NCI-H2196 treated with DMSO at 0.1 percent for 48 hours (cell line): ENCODE data around the gene C7orf25.

ENCODE experiments used
- DNase-seq: peaks from one replicate; lab custom pipeline; 2025; ENCODE audit not compliant: unreplicated experiment; lab: John Stamatoyannopoulos, UW

C7orf25 gene

DNA sequence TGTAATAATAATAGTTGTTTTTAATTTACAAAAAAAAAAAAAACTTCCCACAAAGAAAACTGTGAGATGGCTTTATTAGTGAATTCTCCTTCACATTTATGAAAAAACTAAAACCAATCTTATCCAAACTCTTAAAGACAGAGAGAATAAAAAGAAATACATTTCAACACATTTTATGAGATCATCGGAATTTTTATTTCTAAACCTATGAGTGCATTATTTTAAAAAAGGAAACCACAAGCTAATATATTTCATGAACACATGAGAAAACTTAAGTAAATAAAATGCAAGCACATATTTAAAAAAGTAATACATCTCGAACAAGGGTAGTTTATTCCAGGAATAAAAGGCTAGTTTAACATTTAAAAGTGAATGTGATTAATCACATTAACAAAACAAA lies 31.5 kb downstream of the C7orf25 start:
- no peak for DNase-seq

DNA sequence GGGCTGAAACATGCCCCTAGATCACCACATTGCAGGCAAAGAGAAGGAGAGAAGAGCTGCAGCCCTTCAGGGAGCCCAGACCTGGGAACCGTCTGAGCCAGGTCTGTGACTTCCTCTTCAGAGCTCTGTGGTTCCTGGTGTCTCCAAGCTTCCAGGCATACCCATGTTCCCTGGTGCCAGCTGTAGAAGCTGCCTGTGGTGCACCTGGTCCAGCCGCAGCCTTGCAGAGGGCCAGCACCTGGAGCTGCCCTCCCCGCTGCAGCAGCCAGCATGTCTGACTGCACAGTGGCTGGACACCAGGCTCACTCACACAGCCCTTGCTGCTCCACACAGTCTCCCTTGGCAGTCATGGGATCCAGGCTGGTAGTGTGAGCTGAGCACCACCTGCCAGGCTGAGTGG lies 33.6 kb downstream of the C7orf25 start:
- DNase-seq: no peak

DNA sequence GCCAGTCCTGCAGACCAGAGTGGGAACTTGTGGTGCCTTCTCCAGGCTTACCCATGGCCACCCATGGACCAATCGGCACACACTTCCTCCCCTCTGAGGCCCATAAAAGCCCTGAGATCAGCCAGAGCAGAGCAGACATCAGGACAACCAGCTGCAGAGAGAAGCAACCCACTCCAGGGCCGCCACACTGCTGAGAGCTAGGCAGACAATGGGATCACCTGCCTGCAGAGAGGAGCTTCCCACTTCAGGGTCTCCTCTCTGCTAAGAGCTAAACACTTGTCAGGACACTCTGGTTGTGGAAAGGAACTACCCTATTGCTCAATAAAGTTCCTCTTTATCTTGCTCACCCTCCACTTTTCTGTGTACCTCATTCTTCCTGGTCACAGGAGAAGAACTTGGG lies 34.0 kb downstream of the C7orf25 start:
- no peak for DNase-seq

DNA sequence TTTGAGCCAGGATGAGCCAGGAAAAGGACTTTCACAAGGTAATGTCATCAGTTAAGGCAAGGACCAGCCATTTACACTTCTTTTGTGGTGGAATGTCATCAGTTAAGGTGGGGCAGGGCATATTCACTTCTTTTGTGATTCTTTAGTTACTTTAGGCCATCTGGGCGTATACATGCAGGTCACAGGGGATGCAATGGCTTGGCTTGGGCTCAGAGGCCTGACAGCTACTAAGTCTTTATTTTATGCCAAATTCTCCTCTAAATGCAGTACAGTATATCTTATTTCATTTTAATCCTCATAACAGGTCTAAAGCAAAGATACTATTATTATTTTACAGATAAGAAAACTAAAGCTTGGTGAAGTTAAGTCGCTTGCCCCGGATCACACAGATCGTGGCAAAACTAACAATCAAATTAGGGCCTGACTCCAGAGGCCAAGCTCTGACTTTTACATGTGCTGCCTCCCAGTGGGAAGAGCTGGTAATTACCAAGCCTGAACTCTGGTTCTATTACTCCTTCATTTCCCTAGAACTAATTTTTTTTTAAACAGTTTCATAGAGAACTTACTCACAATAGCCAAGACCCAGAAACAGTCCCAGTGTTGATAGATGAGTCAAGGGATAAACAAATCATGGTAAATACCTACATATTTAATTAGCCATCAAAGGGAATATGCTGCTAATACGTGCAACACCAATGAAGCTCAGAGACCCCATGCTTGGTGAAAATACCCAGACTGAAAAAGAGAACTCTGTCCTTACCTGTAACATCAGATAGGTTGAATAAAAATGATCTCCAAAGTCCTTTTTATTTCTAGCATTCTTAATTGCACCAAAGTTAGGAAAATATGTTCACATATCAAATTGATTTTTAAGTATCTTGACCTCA lies 35.4 kb downstream of the C7orf25 start:
- DNase-seq: no peak

DNA sequence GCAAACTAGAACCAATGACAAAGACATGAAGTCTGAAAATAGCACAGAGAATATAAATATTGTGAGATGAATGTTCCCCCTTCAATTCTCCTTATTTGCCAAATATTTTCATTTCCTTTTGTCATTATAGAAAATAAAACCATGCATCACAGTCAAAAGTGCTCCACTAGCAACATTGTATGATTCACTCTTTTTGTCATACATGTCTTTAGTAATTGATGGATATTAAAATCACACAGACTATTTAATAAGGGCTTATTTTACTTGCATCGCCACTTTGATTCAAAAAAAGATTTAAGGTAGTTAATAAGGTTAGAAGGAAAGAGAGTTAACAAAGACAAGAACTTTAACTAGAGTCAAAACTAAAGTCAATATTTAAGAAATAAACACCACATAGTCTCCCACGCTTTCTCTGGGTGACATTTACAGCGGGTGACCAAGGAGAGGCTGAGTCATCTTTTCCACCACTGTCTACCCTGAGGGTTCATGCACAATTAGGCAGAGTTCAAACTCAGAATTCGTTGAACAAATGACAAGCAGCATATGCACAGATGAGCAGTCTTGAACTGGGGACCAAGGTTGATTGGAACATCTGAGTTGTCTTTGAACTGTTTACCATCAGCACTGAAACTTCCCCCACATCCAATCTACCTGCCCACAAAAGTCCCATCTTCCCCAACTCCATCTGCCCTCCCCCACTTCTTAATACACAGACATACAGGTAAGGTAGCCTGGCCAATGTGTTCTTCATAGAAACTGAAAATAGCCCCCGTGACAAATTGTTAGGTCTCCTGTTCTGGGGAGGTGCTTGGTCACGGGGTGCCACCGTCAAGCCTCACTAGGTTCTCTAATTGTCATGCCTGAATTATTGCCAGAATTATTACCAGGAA lies 42.5 kb downstream of the C7orf25 start:
- no peak for DNase-seq

DNA sequence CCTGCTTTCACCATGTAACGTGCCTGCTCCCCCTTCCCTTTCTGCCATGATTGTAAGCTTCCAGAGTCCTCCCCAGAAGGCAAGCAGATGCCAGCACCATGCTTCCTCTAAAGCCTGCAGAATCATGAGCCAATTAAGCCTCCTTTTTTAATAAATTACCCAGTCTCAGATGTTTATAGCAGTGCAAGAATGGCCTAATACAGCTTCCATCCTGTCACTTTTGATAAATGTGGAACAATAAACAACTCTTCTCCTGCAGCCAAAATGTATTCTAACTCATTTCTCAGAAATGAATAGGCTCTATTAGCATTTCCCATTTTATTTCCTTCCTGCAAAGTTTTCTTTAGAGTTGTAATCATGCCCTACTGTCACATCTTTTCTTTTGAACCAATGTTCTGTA lies 43.4 kb downstream of the C7orf25 start:
- DNase-seq: no peak
